Measurements from ENCODE around the gene DUS3L. TPM values are rescaled to one million over a fixed set of nuclear protein-coding genes. Genes with fewer than 3 reads are reported as not detected.
A peak's percentile ranks its signal among the peaks of the same experiment; 100 is the strongest.
"Not testable (repeated sequence)": the region's sequence is repeated elsewhere in the genome, so short reads cannot be mapped to it uniquely, and the experiment has no call there.

Gene DUS3L
- total RNA-seq, 2 donors from 2014 or later: 24.8 to 39.4 TPM

GRCh38 chr19:5782945-5783919, 7.7 kb downstream of the DUS3L start:
- intact Hi-C loops (cut with DNase I, micrococcal nuclease): no loop called here
- ATAC-seq (peak; percentile 9), DNase-seq (no peak)

DNA sequence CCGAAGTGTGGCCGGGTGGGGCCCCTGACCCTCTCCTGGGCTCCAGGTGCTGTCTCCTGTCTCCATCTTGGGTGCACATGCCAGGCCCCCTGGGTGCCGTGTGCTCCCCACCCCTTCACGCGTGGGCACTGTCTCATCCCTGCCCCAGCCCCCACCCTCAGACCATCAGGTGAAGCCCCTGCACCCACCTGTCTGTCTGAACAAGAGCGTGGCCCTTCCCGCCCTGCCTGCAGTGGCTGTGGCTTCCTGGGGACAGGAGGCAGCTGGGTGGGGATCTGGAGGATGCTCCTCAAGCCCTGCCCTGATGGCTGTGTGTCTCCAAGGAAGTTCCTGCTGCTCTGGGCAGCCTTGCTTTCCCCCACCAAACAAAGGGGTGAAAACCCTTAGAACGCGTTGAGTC, 8.6 kb downstream of the DUS3L start:
- intact Hi-C loops (cut with DNase I, micrococcal nuclease): no loop called here
- ATAC-seq (peak; percentile 6), DNase-seq (no peak)

GRCh38 chr19:5780916-5781315, 10.0 kb downstream of the DUS3L start:
- intact Hi-C loops (cut with DNase I, micrococcal nuclease); DNase-seq: not testable (repeated sequence)

GRCh38 chr19:5778402-5778801, 12.6 kb downstream of the DUS3L start:
- ATAC-seq (no peak), DNase-seq (no peak)
- intact Hi-C loops (cut with DNase I, micrococcal nuclease): no loop called here

More at GRCh38 chr19:5780916-5781315, 10.0 kb downstream of the DUS3L start:
- ATAC-seq: not testable (repeated sequence)

- intact Hi-C loops (cut with DNase I, micrococcal nuclease): no loop called here
- no peak for DNase-seq
- no peak for ATAC-seq
Observed at GRCh38 chr19:5775668-5776309, 15.2 kb downstream of the DUS3L start.

GRCh38 chr19:5774921-5775320, 16.0 kb downstream of the DUS3L start:
- DNase-seq: no peak
- intact Hi-C loops (cut with DNase I, micrococcal nuclease): no loop called here
- no peak for ATAC-seq

DNA sequence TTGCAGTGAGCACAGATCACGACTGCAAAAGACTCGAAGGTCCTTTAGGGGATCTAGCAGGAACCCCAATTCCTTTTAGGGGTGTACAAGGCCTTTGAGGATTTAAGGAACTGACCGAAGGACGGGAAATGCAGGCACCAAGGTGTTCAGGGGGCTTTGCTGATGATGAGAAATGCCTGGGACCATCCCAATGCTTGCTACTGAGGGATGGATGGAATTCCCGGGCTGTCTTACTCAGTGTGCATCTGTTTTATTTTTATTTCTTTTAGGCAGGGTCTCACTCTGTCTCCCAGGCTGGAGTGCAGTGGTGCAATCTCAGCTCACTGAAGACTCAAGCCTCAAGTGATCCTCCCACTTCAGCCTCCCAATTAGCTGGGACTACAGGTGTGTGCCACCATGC, 17.7 kb downstream of the DUS3L start:
- intact Hi-C loops (cut with DNase I, micrococcal nuclease): no loop called here
- DNase-seq: no peak
- ATAC-seq: no peak

DNA sequence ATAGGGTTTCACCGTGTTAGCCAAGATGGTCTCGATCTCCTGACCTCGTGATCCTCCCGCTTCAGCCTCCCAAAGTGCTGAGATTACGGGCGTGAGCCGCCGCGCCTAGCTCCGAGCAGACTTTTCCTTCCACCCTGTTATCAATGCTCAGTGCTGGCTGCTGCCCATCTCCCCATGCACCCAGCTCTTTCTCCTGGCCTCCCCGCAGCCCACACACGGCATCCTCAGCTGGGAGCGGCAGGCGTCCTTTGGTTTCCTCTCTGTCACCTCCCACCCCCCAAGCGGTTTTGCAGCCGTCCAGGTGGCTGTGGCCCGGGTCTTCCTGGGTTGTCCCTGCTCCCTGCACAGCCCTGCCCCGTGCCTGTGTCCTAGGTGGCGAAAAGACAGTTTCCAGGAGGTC, 18.5 kb downstream of the DUS3L start:
- intact Hi-C loops (cut with DNase I, micrococcal nuclease): no loop called here
- no peak for ATAC-seq
- DNase-seq: no peak

DNA sequence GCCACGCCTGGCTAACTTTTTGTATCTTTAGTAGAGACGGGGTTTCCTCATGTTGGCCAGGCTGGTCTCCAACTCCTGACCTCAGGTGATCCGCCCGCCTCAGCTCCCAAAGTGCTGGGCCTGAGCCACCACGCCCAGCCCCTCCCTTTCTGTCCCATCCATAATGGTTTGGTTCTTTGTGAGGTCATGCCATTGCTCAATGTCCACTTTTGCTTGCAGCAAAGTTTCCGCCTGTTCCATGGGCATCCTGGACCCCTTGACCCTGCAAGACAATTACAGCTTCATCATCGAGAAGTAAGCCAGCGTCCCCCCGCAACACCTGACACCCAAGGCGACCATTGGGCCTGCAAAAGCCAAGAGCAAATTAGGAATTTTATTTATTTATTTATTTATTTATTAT, 23.0 kb downstream of the DUS3L start:
- intact Hi-C loops (cut with DNase I, micrococcal nuclease): no loop called here
- DNase-seq: no peak
- no peak for ATAC-seq

DNA sequence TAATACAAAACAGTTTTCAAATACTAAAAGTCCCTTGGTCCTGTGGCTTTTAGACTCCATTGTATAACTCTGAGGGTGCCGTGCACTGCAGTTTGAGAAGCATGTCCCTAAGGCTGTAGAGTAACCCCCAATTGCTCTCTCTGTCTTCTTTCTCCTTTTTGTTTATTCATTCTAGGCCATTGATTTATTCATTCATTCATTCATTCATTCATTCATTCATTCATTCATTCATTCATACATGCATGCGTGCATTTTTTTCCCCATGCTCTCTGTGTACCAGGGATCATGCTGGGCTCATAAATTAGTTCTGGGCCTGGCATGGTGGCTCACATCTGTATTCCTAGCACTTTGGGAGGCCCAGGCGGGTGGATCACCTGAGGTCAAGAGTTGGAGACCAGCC, 25.7 kb downstream of the DUS3L start:
- intact Hi-C loops (cut with DNase I, micrococcal nuclease): no loop called here
- ATAC-seq (no peak), DNase-seq (no peak)

DNA sequence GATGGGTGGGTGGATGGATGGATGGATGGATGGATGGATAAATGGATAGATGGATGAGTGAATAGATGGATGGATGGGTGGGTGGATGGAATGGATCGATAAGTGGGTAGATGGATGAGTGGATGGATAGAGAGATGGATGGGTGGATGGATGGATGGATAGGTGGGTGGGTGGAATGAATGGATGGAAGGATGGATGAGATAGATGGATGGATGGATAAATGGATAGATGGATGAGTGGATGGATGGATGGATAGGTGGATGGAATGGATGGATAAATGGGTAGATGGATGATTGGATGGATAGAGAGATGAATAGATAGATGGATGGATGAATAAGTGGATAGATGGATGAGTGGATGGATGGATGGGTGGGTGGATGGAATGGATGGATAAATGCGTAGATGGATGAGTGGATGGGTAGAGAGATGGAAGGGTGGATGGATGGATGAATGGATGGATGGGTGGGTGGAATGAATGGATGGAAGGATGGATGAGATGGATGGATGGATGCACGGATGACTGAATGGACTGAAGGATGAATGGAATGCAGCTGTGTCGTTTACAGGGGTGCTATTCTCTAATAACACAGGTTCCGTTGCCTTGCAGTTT, 28.2 kb downstream of the DUS3L start:
- DNase-seq: no peak
- intact Hi-C loops (cut with DNase I, micrococcal nuclease): no loop called here
- ATAC-seq: no peak

GRCh38 chr19:5753743-5754142, 37.2 kb downstream of the DUS3L start:
- DNase-seq: no peak
- intact Hi-C loops (cut with DNase I, micrococcal nuclease): no loop called here
- no peak for ATAC-seq

DNA sequence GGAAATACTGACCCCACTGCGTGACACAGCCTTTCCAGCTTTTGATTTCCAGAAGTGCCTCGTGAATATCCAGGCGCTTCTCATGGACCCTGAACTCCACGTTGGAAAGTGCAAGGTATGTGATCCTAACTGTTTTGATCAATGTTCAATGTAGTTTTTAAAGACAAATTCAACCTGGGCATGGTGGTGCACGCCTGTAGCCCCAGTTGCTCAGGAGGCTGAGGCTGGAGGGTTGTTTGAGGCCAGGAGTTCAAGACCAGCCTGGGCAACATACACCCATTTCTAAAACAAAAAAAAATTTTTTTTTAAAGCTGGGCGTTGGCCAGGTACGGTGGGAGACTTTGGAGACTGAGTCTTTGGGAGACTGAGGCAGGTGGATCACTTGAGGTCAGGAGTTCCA, 39.3 kb downstream of the DUS3L start:
- intact Hi-C loops (cut with DNase I, micrococcal nuclease): no loop called here

DNA sequence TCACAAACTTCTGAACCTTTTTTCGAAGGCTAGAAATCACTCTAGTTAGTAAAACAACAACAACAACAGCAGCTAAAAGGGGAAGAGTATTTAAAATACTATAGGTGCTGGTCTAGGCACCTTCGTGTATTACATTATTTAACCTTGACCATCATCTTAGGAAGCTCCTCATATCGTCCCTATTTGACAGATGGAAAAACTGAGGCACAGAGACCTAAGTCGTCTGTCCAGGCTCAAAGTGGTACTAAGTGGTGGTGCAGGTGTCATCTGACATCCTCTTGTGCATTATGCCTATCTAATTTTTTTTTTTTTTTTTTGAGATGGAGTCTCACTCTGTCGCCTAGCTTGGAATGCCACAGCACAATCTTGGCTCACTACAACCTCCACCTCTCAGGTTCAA, 41.5 kb downstream of the DUS3L start:
- intact Hi-C loops (cut with DNase I, micrococcal nuclease): no loop called here
- DNase-seq: no peak
- ATAC-seq: no peak

More for the DNA sequence above, 39.3 kb downstream of the DUS3L start:
- DNase-seq (no peak), ATAC-seq (no peak)

DNA sequence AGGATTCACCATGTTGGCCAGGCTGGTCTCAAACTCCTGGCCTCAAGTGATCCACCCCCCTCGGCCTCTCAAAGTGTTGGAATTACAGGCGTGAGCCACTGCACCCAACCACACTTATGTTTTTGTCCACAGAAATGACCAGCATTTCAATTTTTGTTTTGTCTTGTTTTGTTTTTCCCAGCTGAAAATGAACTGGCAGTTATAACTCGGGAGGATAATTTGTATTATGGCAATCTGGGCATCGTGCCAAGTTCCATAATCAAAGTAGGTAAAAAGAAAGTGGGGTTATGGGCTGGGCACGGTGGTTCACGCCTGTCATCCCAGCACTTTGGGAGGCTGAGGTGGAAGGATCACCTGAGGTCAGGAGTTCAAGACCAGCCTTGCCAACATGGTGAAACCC, 42.0 kb downstream of the DUS3L start:
- ATAC-seq; intact Hi-C loops (cut with DNase I, micrococcal nuclease): not testable (repeated sequence)
- DNase-seq: peak in 1 of 2 donors; percentile 19

GRCh38 chr19:5744999-5745398, 46.0 kb downstream of the DUS3L start:
- intact Hi-C loops (cut with DNase I, micrococcal nuclease): not testable (repeated sequence)

GRCh38 chr19:5743630-5744029, 47.3 kb downstream of the DUS3L start:
- intact Hi-C loops (cut with DNase I, micrococcal nuclease): no loop called here
- DNase-seq (no peak), ATAC-seq (no peak)

More at GRCh38 chr19:5744999-5745398, 46.0 kb downstream of the DUS3L start:
- DNase-seq, ATAC-seq: not testable (repeated sequence)

DNA sequence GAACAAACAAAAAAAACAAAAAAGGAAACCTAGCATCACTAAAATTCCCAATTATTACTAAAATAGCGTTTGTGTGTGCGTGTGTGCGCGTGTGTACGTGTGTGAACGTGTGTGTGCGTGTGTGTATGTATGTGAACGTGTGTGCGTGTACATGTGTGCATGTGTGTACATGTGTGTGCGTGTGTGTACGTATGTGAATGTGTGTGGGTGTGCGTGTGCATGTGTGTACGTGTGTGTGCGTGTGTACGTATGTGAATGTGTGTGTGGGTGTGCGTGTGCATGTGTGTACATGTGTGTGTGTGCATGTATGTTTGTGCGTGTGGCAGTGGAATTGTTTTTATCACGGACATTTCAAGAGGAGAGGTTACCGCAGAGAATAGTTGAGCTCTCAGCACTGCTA, 48.9 kb downstream of the DUS3L start:
- DNase-seq: no peak
- intact Hi-C loops (cut with DNase I, micrococcal nuclease): no loop called here

GRCh38 chr19:5738423-5738822, 52.5 kb downstream of the DUS3L start:
- DNase-seq (no peak), ATAC-seq (no peak)
- intact Hi-C loops (cut with DNase I, micrococcal nuclease): no loop called here

More for the DNA sequence above, 48.9 kb downstream of the DUS3L start:
- ATAC-seq: no peak

All from left colon (tissue), 2 donors.